Measurements from ENCODE around the gene TTLL9. TPM values are rescaled to one million over a fixed set of nuclear protein-coding genes. Genes with fewer than 3 reads are reported as not detected.

TTLL9 gene
- total and polyA plus RNA-seq, 4 experiments from 2014 or later, result 0.25 TPM; not detected in 3

DNA sequence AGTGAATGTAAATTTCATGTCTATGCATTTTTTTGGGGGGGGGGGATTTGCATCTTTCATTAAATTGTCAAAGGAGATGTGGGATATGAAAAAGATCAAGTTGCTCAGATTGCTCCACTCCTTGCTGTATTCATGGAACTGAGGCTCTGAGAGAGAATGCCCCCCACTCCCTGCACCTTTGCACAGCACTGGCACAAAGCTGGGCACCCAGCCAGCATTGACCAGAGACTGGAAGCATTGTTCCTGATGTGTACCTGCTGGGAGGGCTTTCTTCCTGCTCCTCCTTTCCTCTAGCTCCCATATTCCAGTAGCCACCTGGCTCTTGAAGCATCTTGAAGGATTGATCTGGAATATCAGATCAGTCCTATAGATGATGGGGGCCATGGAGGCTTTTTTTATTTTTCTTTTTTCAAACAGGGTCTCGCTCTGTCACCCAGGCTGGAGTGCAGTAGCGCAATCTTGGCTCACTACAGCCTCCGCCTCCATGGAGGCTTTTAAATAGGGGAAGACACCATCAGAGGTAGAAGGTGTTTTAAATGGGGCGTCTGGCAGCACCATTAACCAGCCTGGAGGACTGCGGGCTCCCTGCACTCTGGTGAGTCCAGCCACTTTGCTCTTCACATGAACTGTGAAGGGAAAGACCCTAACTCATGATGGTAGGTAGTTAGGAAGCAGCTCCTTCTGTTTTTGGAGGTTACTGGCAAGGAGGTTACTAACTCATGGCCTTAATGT lies 11.0 kb upstream of the TTLL9 start:
- DNase-seq, result no peak
- Mint-ChIP-seq H3K36me3 (no peaks in the 10 kb centered on the region), H3K27me3 (peaks cover 11 to 22% of the 10 kb centered on the region in 2 donors), H3K4me3 (peak overlapping the region in 3 of 8 donors; percentile 4 to 33 (median 32)), H3K4me1 (peaks cover 0 to 14% (median 3%) of the 10 kb centered on the region in 4 donors), H3K9me3 (no peaks in the 10 kb centered on the region), H3K27ac (no peak overlapping the region)
- Histone ChIP-seq H3K27me3 (ENCODE audit: insufficient read depth, low read length) (peaks cover 29% of the 10 kb centered on the region), H3K9me3 (ENCODE audit: control insufficient read depth in 1 of 2, low read length in 2 of 2) (no peaks in the 10 kb centered on the region), H3K4me3 (ENCODE audit: low read length in 2 of 2) (no peak overlapping the region), H3K27ac (ENCODE audit: low read depth, low read length) (no peak overlapping the region), H3K4me1 (ENCODE audit: insufficient read depth, low read length) (peaks cover 12% of the 10 kb centered on the region), H3K36me3 (ENCODE audit: insufficient read depth, low read length) (no peaks in the 10 kb centered on the region)
- CTCF ChIA-PET (ENCODE audit: partially characterized antibody), result interaction anchor here (0.7 to 3.1 kb wide), 6 partner anchors 8 to 232 kb away, joined by 3 to 11 read pairs (median 6); partner anchors contain the start of gene PDRG1
- intact Hi-C loops (cut with micrococcal nuclease), result no loop called here
- POLR2A ChIA-PET (ENCODE audit: partially characterized antibody), result no interaction called here

DNA sequence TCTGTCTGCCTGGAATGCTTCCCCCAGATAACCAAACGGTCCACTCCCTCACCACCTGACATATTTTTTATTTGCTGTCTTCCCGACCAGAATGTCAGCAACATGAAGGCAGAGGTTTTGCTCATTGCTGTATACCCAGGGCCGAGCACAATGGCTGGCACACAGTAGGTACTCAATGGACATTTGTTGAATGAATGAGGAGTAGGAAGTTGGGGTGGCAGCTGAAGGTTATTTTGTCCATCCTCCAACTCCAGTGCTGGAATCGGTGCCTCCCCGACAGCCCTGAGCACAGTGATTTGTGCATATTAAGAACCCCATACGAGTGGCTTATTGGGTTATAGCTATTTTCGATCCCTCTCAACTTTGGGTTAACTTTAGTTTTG lies 10.4 kb upstream of the TTLL9 start:
- H3K4me3 Mint-ChIP-seq, result peak overlapping the region in 4 of 8 donors; percentile 5 to 33 (median 24)
- H3K27ac Mint-ChIP-seq, result no peak overlapping the region
- no peak for DNase-seq
- Histone ChIP-seq H3K9me3 (ENCODE audit: control insufficient read depth in 1 of 2, low read length in 2 of 2) (no peaks in the 10 kb centered on the region), H3K36me3 (ENCODE audit: insufficient read depth, low read length) (no peaks in the 10 kb centered on the region), H3K27me3 (ENCODE audit: insufficient read depth, low read length) (peaks cover 29% of the 10 kb centered on the region), H3K4me3 (ENCODE audit: low read length in 2 of 2) (no peak overlapping the region), H3K27ac (ENCODE audit: low read depth, low read length) (no peak overlapping the region), H3K4me1 (ENCODE audit: insufficient read depth, low read length) (peaks cover 12% of the 10 kb centered on the region)
- CTCF ChIA-PET (ENCODE audit: partially characterized antibody), result interaction anchor here (0.9 to 3.1 kb wide), 5 partner anchors 8 to 231 kb away, joined by 3 to 11 read pairs (median 7); partner anchors contain the start of gene PDRG1
- peaks cover 11 to 22% of the 10 kb centered on the region in 2 donors for H3K27me3 Mint-ChIP-seq
- intact Hi-C loops (cut with micrococcal nuclease), result no loop called here
- no peaks in the 10 kb centered on the region for H3K36me3 Mint-ChIP-seq
- no peaks in the 10 kb centered on the region for H3K9me3 Mint-ChIP-seq
- H3K4me1 Mint-ChIP-seq, result peaks cover 0 to 14% (median 3%) of the 10 kb centered on the region in 4 donors
- POLR2A ChIA-PET (ENCODE audit: partially characterized antibody), result no interaction called here

DNA sequence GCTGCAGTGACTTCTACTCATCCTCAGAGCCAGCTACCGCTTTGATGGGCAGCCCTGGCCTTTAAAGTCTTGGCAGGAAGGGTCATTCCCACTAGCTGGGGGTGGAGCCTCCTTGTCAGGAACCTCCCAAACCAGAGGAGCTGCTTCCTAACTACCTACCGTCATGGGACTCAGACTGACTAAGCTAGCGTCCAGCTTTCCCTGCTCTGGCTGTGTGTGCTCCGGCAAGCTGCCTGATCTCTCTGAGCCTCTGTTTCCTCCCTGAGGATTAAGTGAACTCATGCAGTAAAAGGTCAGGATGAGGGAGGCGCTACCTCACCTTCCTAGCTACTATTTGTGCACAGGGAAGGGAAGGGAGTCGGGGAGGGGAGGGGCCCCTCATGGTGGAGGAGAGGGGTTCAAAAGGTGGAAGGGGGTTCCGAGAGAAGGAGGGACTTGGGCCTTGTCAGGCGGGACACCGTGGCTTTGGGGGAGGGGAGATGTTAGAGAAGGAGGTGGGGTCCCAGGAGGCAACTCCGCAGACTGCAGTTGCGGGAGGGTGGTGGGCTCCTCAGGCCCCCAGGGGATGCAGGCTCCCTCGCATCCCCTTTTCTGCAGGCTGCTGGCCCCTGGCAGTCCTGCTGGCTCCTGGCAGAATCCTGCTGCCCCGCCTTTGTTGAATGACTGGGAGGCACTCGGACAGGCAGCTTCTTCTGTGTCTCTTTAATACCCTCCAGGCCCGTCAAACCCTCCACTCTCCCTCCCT lies 9.9 kb upstream of the TTLL9 start:
- intact Hi-C loops (cut with micrococcal nuclease), result loop anchor here (1.0 kb wide), 1 partner anchor 20 kb away; no protein-coding TSS in a partner anchor
- Mint-ChIP-seq H3K4me3 (peak overlapping the region in 7 of 8 donors; percentile 13 to 56 (median 49)), H3K9me3 (no peaks in the 10 kb centered on the region), H3K27me3 (peaks cover 11 to 22% of the 10 kb centered on the region in 2 donors), H3K4me1 (peaks cover 0 to 14% (median 3%) of the 10 kb centered on the region in 4 donors), H3K36me3 (no peaks in the 10 kb centered on the region), H3K27ac (no peak overlapping the region)
- ChIA-PET CTCF (ENCODE audit: partially characterized antibody) (interaction anchor here (1.2 to 3.1 kb wide), 4 partner anchors 9 to 230 kb away, joined by 4 to 11 read pairs (median 7); partner anchors contain the start of gene PDRG1), POLR2A (ENCODE audit: partially characterized antibody) (no interaction called here)
- no peak for DNase-seq
- peaks cover 12% of the 10 kb centered on the region for H3K4me1 ChIP-seq (ENCODE audit: insufficient read depth, low read length)
- peak overlapping the region in 1 of 2 donors; percentile 49 for H3K4me3 ChIP-seq (ENCODE audit: low read length in 2 of 2)
- no peak overlapping the region for H3K27ac ChIP-seq (ENCODE audit: low read depth, low read length)
- H3K36me3 ChIP-seq (ENCODE audit: insufficient read depth, low read length), result no peaks in the 10 kb centered on the region
- no peaks in the 10 kb centered on the region for H3K9me3 ChIP-seq (ENCODE audit: control insufficient read depth in 1 of 2, low read length in 2 of 2)
- H3K27me3 ChIP-seq (ENCODE audit: insufficient read depth, low read length), result peaks cover 29% of the 10 kb centered on the region

DNA sequence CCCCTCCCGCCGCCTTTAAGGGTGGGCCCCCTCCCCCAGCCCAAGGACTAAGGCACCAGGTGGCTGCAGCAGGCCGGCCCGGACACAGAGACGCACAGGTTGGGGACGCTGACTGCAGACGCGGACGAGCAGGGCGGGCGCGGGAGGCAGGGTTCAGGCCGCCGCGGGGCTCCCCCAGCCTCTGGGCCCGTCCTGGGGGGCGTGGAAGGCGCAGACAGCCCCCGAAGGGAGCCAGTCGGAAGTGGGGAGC lies 9.4 kb upstream of the TTLL9 start:
- H3K4me3 ChIP-seq (ENCODE audit: low read length in 2 of 2), result peak overlapping the region in 1 of 2 donors; percentile 49
- H3K4me3 Mint-ChIP-seq, result peak overlapping the region in 6 of 8 donors; percentile 13 to 56 (median 49)
- ChIA-PET POLR2A (ENCODE audit: partially characterized antibody) (no interaction called here), CTCF (ENCODE audit: partially characterized antibody) (interaction anchor here (3.1 kb wide), 1 partner anchor 14 kb away, joined by 11 read pairs; no protein-coding TSS in a partner anchor)
- peaks cover 29% of the 10 kb centered on the region for H3K27me3 ChIP-seq (ENCODE audit: insufficient read depth, low read length)
- H3K36me3 ChIP-seq (ENCODE audit: insufficient read depth, low read length), result no peaks in the 10 kb centered on the region
- peaks cover 11 to 22% of the 10 kb centered on the region in 2 donors for H3K27me3 Mint-ChIP-seq
- no peaks in the 10 kb centered on the region for H3K36me3 Mint-ChIP-seq
- H3K9me3 ChIP-seq (ENCODE audit: control insufficient read depth in 1 of 2, low read length in 2 of 2), result no peaks in the 10 kb centered on the region
- peaks cover 0 to 14% (median 3%) of the 10 kb centered on the region in 4 donors for H3K4me1 Mint-ChIP-seq
- intact Hi-C loops (cut with micrococcal nuclease), result loop anchor here (1.0 kb wide), 1 partner anchor 19 kb away; no protein-coding TSS in a partner anchor
- H3K27ac ChIP-seq (ENCODE audit: low read depth, low read length), result no peak overlapping the region
- no peak for DNase-seq
- H3K9me3 Mint-ChIP-seq, result no peaks in the 10 kb centered on the region
- H3K27ac Mint-ChIP-seq, result no peak overlapping the region
- H3K4me1 ChIP-seq (ENCODE audit: insufficient read depth, low read length), result peaks cover 12% of the 10 kb centered on the region

DNA sequence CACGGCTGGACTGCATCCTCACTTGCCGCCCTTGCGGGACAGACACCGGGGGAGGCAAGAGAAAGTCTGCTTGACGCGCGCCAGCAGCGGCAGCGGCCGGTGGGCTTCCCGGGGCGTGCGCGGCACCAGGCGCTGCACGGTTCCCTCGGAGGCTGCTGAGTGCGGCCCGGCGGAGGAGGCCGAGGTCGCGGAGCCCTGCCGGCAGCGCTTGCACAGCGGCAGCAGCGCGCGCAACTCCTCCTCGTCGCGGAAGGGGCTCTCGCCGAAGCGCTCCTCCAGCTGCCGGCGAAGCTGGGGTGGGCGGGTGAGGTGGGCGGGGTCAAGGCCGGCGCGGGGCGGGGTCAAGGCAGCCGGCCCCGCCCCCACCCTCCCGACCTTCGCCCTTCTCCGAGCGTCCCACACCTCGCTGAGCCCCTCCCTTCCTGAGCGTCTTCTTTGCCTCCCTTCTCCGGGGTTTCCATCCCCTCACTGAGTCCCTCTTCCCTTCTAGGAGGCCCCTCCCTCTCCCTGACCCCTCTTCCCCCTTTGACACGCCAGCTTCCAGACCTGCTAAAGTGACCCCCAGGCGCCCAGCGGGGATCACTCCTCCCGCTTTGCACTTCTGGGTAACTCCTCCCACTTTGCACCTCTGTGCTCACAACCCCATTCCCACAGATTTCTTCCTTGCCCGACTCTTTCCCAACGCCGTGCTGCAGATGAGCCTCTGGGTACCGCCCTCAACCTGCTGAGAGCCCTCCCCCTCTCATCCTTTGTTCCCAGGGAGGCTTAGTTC lies 8.9 kb upstream of the TTLL9 start:
- POLR2A ChIA-PET (ENCODE audit: partially characterized antibody), result no interaction called here
- peaks cover 29% of the 10 kb centered on the region for H3K27me3 ChIP-seq (ENCODE audit: insufficient read depth, low read length)
- Mint-ChIP-seq H3K36me3 (no peaks in the 10 kb centered on the region), H3K4me3 (peak overlapping the region; percentile 46 to 74 (median 54)), H3K4me1 (peaks cover 0 to 14% (median 3%) of the 10 kb centered on the region in 4 donors), H3K9me3 (no peaks in the 10 kb centered on the region), H3K27ac (peak overlapping the region in 1 of 7 donors; percentile 49), H3K27me3 (peaks cover 11 to 22% of the 10 kb centered on the region in 2 donors)
- H3K9me3 ChIP-seq (ENCODE audit: control insufficient read depth in 1 of 2, low read length in 2 of 2), result no peaks in the 10 kb centered on the region
- H3K4me3 ChIP-seq (ENCODE audit: low read length in 2 of 2), result peak overlapping the region in 1 of 2 donors; percentile 49
- DNase-seq, result peak; percentile 52 to 69 (median 64)
- no peak overlapping the region for H3K27ac ChIP-seq (ENCODE audit: low read depth, low read length)
- H3K4me1 ChIP-seq (ENCODE audit: insufficient read depth, low read length), result peaks cover 12% of the 10 kb centered on the region
- CTCF ChIA-PET (ENCODE audit: partially characterized antibody), result interaction anchor here (1.0 to 4.2 kb wide), 3 partner anchors 8 to 200 kb away, joined by 3 to 24 read pairs (median 11); no protein-coding TSS in a partner anchor
- no peaks in the 10 kb centered on the region for H3K36me3 ChIP-seq (ENCODE audit: insufficient read depth, low read length)
- intact Hi-C loops (cut with micrococcal nuclease), result loop anchor here (1.0 kb wide), 1 partner anchor 19 kb away; no protein-coding TSS in a partner anchor

DNA sequence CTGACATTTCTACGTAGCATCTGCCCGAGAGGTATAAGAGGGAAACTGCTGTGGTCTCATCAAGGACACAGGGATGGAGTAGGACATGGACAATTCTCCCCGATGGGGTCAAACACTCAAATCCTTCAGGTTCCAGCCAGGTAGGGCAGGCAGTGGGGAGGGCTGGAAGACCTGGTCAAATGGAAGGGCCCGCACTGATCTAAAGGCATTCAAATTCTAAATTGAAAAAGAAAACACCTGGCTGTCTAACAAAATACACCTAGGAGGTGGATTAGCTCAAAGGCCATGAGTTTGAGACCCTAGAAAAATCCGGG lies 8.3 kb upstream of the TTLL9 start:
- H3K4me1 ChIP-seq (ENCODE audit: insufficient read depth, low read length), result peaks cover 12% of the 10 kb centered on the region
- Mint-ChIP-seq H3K27ac (peak overlapping the region in 1 of 7 donors; percentile 49), H3K9me3 (no peaks in the 10 kb centered on the region), H3K36me3 (no peaks in the 10 kb centered on the region), H3K27me3 (peaks cover 11 to 22% of the 10 kb centered on the region in 2 donors), H3K4me1 (peaks cover 0 to 14% (median 3%) of the 10 kb centered on the region in 4 donors), H3K4me3 (peak overlapping the region; percentile 46 to 74 (median 54))
- CTCF ChIA-PET (ENCODE audit: partially characterized antibody), result interaction anchor here (1.0 to 4.2 kb wide), 3 partner anchors 9 to 201 kb away, joined by 3 to 24 read pairs (median 11); no protein-coding TSS in a partner anchor
- H3K36me3 ChIP-seq (ENCODE audit: insufficient read depth, low read length), result no peaks in the 10 kb centered on the region
- intact Hi-C loops (cut with micrococcal nuclease), result no loop called here
- POLR2A ChIA-PET (ENCODE audit: partially characterized antibody), result no interaction called here
- no peak overlapping the region for H3K27ac ChIP-seq (ENCODE audit: low read depth, low read length)
- H3K9me3 ChIP-seq (ENCODE audit: control insufficient read depth in 1 of 2, low read length in 2 of 2), result no peaks in the 10 kb centered on the region
- no peak for DNase-seq
- H3K27me3 ChIP-seq (ENCODE audit: insufficient read depth, low read length), result peaks cover 29% of the 10 kb centered on the region
- H3K4me3 ChIP-seq (ENCODE audit: low read length in 2 of 2), result no peak overlapping the region
